Liver (tissue), 3 donors: ENCODE data around the gene ZAP70.
A peak's percentile ranks its signal among the peaks of the same experiment; 100 is the strongest.

Experiments
- HNF4A ChIP-seq, 2 donors: conservative IDR thresholded peaks; 2 replicates each; pipeline ENCODE4 v1.6.1; 2016; ENCODE audit warnings: antibody characterized with exemption in 2 of 2, mild to moderate bottlenecking in 2 of 2
- RAD21 ChIP-seq, 2 donors: IDR thresholded peaks; 2 replicates each; pipeline ENCODE4 v1.6.1; 2016; ENCODE audit warnings: antibody characterized with exemption in 2 of 2, mild to moderate bottlenecking in 2 of 2
- TF ChIP-seq, protein P1 (sequence below): IDR thresholded peaks from 2 replicates; pipeline ENCODE4 v1.6.1; 2016; ENCODE audit warnings: antibody characterized with exemption
- TF ChIP-seq, protein P2 (sequence below): fragments of 150-350 bp; IDR thresholded peaks from 2 replicates; pipeline ENCODE4 v1.5.1; 2017; ENCODE audit warnings: improper control_type of control experiment, low read depth, low read length; ENCODE audit not compliant: missing input control
- donor health status: healthy.
- donor health status: healthy.

DNA sequence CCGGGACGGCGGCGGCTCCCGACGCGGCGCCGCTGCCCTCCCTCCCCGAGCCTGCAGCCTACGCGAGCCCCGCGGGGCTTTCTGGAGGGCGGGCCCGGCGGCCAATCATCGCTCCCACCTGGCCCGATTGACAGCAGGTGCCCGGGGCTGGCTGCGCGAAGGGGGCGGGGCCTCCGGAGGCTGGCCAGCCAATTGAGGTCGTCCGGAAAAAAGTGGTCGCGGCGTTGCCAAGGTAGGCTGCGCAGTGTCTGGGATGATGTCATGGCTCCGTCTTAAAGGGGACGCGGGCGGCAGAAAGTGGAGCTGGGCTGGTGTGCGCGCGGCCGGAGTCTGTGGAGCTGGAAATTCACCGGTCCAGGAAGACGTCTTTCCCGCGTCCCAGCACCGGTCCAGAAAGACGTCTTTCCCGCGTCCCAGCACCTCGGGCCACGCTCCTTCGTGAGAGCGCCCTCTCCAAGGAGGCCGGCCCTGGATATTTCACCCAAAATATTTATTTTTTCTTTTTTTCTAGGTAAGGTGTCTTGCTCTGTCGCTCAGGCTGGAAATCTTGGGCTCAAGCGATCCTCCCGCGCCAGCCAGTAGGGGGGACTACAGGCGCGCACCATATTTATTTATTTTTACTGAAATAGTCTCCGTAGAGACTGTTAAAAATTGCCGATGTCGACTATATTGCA is 49.3 kb upstream of the ZAP70 start, which contains the start of gene ACTR1B:
- TF ChIP-seq, protein P1, sequence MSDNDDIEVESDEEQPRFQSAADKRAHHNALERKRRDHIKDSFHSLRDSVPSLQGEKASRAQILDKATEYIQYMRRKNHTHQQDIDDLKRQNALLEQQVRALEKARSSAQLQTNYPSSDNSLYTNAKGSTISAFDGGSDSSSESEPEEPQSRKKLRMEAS: peak; percentile 89
- TF ChIP-seq, protein P2, sequence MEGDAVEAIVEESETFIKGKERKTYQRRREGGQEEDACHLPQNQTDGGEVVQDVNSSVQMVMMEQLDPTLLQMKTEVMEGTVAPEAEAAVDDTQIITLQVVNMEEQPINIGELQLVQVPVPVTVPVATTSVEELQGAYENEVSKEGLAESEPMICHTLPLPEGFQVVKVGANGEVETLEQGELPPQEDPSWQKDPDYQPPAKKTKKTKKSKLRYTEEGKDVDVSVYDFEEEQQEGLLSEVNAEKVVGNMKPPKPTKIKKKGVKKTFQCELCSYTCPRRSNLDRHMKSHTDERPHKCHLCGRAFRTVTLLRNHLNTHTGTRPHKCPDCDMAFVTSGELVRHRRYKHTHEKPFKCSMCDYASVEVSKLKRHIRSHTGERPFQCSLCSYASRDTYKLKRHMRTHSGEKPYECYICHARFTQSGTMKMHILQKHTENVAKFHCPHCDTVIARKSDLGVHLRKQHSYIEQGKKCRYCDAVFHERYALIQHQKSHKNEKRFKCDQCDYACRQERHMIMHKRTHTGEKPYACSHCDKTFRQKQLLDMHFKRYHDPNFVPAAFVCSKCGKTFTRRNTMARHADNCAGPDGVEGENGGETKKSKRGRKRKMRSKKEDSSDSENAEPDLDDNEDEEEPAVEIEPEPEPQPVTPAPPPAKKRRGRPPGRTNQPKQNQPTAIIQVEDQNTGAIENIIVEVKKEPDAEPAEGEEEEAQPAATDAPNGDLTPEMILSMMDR: peak; percentile 50
- peak in 1 of 2 donors; percentile 42 for TF ChIP-seq RAD21 (IDR thresholded peaks at IDR 0.05)
- no peak for TF ChIP-seq HNF4A (conservative IDR thresholded peaks at IDR 0.05)
